K562 (cell line): ENCODE measurements around the gene ADAMTSL2.

Experiments used
- KDM2B ChIP-seq: fragments of 250-450 bp; sonication (Bioruptor Pico); IDR thresholded peaks from 2 replicates; pipeline ENCODE4 v1.8.0; 2021; ENCODE audit warnings: mild to moderate bottlenecking, moderate library complexity
- NR3C1 ChIP-seq: sonication (generic); formaldehyde crosslinking; IDR thresholded peaks from 2 replicates; pipeline ENCODE4 v1.8.1; 2022; ENCODE audit warnings: missing genetic modification reagents
- TF ChIP-seq, protein P1 (sequence below), 3 experiments: IDR thresholded peaks in 2 of 3; conservative IDR thresholded peaks in 1 of 3; 2 replicates each; pipeline ENCODE4 v1.5.1; 2011 to 2012; ENCODE audit warnings: low read length in 3 of 3, mild to moderate bottlenecking in 3 of 3, control low read depth in 2 of 3, improper control_type of control experiment in 1 of 3, inconsistent platforms in 1 of 3, low read depth in 1 of 3, mixed read lengths in 1 of 3, moderate library complexity in 1 of 3; ENCODE audit not compliant: insufficient read depth in 2 of 3
- TF ChIP-seq, protein P2 (sequence below), 2 experiments: fragments of 450-650 bp in 1 of 2; sonication (generic) in 1 of 2; formaldehyde crosslinking; conservative IDR thresholded peaks; 2 replicates each; pipeline versions ENCODE4 v1.4.0 to v1.8.1; 2020 to 2022; ENCODE audit warnings: mild to moderate bottlenecking in 1 of 2, missing genetic modification reagents in 1 of 2
- TF ChIP-seq, protein P3 (sequence below): sonication (generic); formaldehyde crosslinking; IDR thresholded peaks from 2 replicates; pipeline ENCODE4 v1.8.0; 2022; ENCODE audit warnings: mild to moderate bottlenecking, low read depth, missing genetic modification reagents

DNA sequence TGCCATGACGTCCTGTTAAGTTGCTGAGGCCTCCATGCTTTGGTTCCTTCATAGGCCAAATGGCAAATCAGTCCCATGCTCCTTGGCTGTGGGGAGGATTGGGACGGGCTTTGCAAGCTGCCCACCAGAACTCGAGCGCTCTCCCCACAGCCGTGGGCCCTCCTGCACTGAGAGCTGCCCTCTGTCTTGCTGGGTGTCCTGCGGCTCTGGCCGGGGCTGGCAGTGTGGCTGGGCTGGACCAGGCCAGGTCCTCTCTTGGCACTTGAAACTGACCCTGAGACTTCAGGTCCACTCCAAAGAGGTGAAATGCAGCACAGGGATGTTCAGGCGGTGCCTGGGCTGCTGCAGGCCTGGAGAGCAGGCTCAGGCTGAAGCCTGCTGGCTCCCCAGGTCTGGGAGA is 16.8 kb upstream of the ADAMTSL2 start:
- no peak for TF ChIP-seq KDM2B
- no peak for TF ChIP-seq NR3C1
- TF ChIP-seq, protein P1, sequence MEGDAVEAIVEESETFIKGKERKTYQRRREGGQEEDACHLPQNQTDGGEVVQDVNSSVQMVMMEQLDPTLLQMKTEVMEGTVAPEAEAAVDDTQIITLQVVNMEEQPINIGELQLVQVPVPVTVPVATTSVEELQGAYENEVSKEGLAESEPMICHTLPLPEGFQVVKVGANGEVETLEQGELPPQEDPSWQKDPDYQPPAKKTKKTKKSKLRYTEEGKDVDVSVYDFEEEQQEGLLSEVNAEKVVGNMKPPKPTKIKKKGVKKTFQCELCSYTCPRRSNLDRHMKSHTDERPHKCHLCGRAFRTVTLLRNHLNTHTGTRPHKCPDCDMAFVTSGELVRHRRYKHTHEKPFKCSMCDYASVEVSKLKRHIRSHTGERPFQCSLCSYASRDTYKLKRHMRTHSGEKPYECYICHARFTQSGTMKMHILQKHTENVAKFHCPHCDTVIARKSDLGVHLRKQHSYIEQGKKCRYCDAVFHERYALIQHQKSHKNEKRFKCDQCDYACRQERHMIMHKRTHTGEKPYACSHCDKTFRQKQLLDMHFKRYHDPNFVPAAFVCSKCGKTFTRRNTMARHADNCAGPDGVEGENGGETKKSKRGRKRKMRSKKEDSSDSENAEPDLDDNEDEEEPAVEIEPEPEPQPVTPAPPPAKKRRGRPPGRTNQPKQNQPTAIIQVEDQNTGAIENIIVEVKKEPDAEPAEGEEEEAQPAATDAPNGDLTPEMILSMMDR (IDR thresholded peaks at IDR 0.05 in 2 of 3, conservative IDR thresholded peaks at IDR 0.05 in 1 of 3; ENCODE audit: insufficient read depth in 2 of 3, low read depth in 1 of 3, low read length in 3 of 3), result no peak
- TF ChIP-seq, protein P2, sequence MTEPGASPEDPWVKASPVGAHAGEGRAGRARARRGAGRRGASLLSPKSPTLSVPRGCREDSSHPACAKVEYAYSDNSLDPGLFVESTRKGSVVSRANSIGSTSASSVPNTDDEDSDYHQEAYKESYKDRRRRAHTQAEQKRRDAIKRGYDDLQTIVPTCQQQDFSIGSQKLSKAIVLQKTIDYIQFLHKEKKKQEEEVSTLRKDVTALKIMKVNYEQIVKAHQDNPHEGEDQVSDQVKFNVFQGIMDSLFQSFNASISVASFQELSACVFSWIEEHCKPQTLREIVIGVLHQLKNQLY (CRISPR knock-in tag; conservative IDR thresholded peaks at IDR 0.05), result no peak
- TF ChIP-seq, protein P3, sequence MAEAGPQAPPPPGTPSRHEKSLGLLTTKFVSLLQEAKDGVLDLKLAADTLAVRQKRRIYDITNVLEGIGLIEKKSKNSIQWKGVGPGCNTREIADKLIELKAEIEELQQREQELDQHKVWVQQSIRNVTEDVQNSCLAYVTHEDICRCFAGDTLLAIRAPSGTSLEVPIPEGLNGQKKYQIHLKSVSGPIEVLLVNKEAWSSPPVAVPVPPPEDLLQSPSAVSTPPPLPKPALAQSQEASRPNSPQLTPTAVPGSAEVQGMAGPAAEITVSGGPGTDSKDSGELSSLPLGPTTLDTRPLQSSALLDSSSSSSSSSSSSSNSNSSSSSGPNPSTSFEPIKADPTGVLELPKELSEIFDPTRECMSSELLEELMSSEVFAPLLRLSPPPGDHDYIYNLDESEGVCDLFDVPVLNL, result no peak
